Pons (tissue), 1 donor: ENCODE results near the gene HARBI1.

Experiments used
- DNase-seq: peaks from one replicate; pipeline ENCODE4 v3.0.0-alpha.2; 2016; ENCODE audit warnings: low spot score

HARBI1 gene

GRCh38 chr11:46553814-46554212, 63.2 kb downstream of the HARBI1 start:
- no peak for DNase-seq
